Limb (tissue), 2 donors: Measurements from ENCODE around the gene TGDS.
"Not testable (repeated sequence)": the region's sequence is repeated elsewhere in the genome, so short reads cannot be mapped to it uniquely, and the experiment has no call there.

Source experiments
- DNase-seq, 2 donors: peaks; one replicate each; pipeline ENCODE4 v3.0.0-alpha.2; 2016; ENCODE audit errors: extremely low spot score in 2 of 2

The TGDS gene

GRCh38 chr13:94595950-94596574 is at the start of gene TGDS:
TSS of gene TGDS (minus strand) at chr13:94596152. CDS start at chr13:94596136, 16 bp downstream.
- peak; percentile 92 to 94 for DNase-seq

GRCh38 chr13:94641409-94641941 is 45.5 kb upstream of the TGDS start:
- peak; percentile 32 to 65 for DNase-seq

GRCh38 chr13:94640721-94641120 is 44.8 kb upstream of the TGDS start:
- no peak for DNase-seq

- DNase-seq, result not testable (repeated sequence)
Measured at GRCh38 chr13:94637677-94638076, 41.7 kb upstream of the TGDS start.

GRCh38 chr13:94636942-94637578 is 41.1 kb upstream of the TGDS start:
- DNase-seq, result no peak

GRCh38 chr13:94636096-94636495 is 40.1 kb upstream of the TGDS start:
- not testable (repeated sequence) for DNase-seq

GRCh38 chr13:94632226-94632980 is 36.5 kb upstream of the TGDS start:
- no peak for DNase-seq

GRCh38 chr13:94630858-94631257 is 34.9 kb upstream of the TGDS start:
- no peak for DNase-seq

GRCh38 chr13:94623316-94623715 is 27.4 kb upstream of the TGDS start:
- DNase-seq, result no peak

- DNase-seq, result no peak
Measured at GRCh38 chr13:94622344-94622743, 26.4 kb upstream of the TGDS start.

GRCh38 chr13:94620286-94620896 is 24.4 kb upstream of the TGDS start:
- DNase-seq, result peak in 1 of 2 donors; percentile 46

- peak in 1 of 2 donors; percentile 47 for DNase-seq
Measured at GRCh38 chr13:94617389-94618000, 21.5 kb upstream of the TGDS start.

- no peak for DNase-seq
Measured at GRCh38 chr13:94613051-94613450, 17.1 kb upstream of the TGDS start.

GRCh38 chr13:94612050-94612449 is 16.1 kb upstream of the TGDS start:
- DNase-seq, result no peak

GRCh38 chr13:94610475-94610874 is 14.5 kb upstream of the TGDS start:
- no peak for DNase-seq

- no peak for DNase-seq
Measured at GRCh38 chr13:94609196-94609595, 13.2 kb upstream of the TGDS start.

GRCh38 chr13:94608586-94608985 is 12.6 kb upstream of the TGDS start:
- no peak for DNase-seq

- DNase-seq, result no peak
Measured at GRCh38 chr13:94607939-94608338, 12.0 kb upstream of the TGDS start.

GRCh38 chr13:94607056-94607455 is 11.1 kb upstream of the TGDS start:
- DNase-seq, result no peak

GRCh38 chr13:94602467-94602866 is 6.5 kb upstream of the TGDS start:
- no peak for DNase-seq
